SK-N-SH treated with all-trans-retinoic acid at 6 μM for 48 hours (cell line): ENCODE measurements around the gene MAP3K7CL.

Experiments
- ATAC-seq: fragments of 200-7000 bp; cut with Tn5 transposase; 3 replicates; pipeline ENCODE4 v1.9.1; 2020; ENCODE audit warnings: mild to moderate bottlenecking, moderate library complexity
- ARNTL ChIP-seq: fragments of 450-650 bp; formaldehyde crosslinking; IDR thresholded peaks from 2 replicates; pipeline ENCODE4 v1.5.0; 2020; ENCODE audit warnings: low read depth, mild to moderate bottlenecking, moderate library complexity, borderline replicate concordance
- BACH2 ChIP-seq: fragments of 250-450 bp; sonication (Bioruptor Pico); IDR thresholded peaks from 2 replicates; pipeline ENCODE4 v1.9.0; 2021; ENCODE audit warnings: mild to moderate bottlenecking, borderline replicate concordance
- CSDC2 ChIP-seq: fragments of 250-450 bp; sonication (Bioruptor Pico); IDR thresholded peaks from 2 replicates; pipeline ENCODE4 v1.5.0; 2020; ENCODE audit warnings: mild to moderate bottlenecking, moderate library complexity
- ESRRG ChIP-seq: fragments of 250-450 bp; sonication (Bioruptor Pico); IDR thresholded peaks from 2 replicates; pipeline ENCODE4 v1.6.1; 2021; ENCODE audit warnings: mild to moderate bottlenecking
- GLIS3 ChIP-seq: fragments of 250-450 bp; sonication (Bioruptor Pico); IDR thresholded peaks from 2 replicates; pipeline ENCODE4 v1.5.0; 2020; ENCODE audit warnings: mild to moderate bottlenecking, moderate library complexity
- ISL1 ChIP-seq: fragments of 250-450 bp; sonication (Bioruptor Pico); IDR thresholded peaks from 2 replicates; pipeline ENCODE4 v2.1.2; 2022; ENCODE audit warnings: mild to moderate bottlenecking, moderate library complexity
- OSR1 ChIP-seq: fragments of 250-450 bp; sonication (Bioruptor Pico); IDR thresholded peaks from 2 replicates; pipeline ENCODE4 v1.8.0; 2022; ENCODE audit warnings: moderate library complexity, mild to moderate bottlenecking, inconsistent platforms
- PATZ1 ChIP-seq: fragments of 250-450 bp; sonication (Bioruptor Pico); IDR thresholded peaks from 2 replicates; pipeline ENCODE4 v1.8.0; 2020; ENCODE audit warnings: mild to moderate bottlenecking, moderate library complexity, borderline replicate concordance
- POU6F1 ChIP-seq: fragments of 250-450 bp; sonication (Bioruptor Pico); IDR thresholded peaks from 2 replicates; pipeline ENCODE4 v1.8.0; 2021; ENCODE audit warnings: low read depth, mild to moderate bottlenecking, moderate library complexity, borderline replicate concordance
- RARB ChIP-seq: fragments of 250-450 bp; sonication (Bioruptor Pico); IDR thresholded peaks from 2 replicates; pipeline ENCODE4 v1.8.0; 2021; ENCODE audit warnings: mild to moderate bottlenecking, moderate library complexity
- SNAI2 ChIP-seq: fragments of 250-450 bp; sonication (Bioruptor Pico); IDR thresholded peaks from 2 replicates; pipeline ENCODE4 v1.5.0; 2020; ENCODE audit warnings: mild to moderate bottlenecking, moderate library complexity
- TCF4 ChIP-seq: fragments of 250-450 bp; sonication (Bioruptor Pico); IDR thresholded peaks from 2 replicates; pipeline ENCODE4 v1.8.0; 2021; ENCODE audit warnings: mild to moderate bottlenecking, moderate library complexity, borderline replicate concordance
- TOX ChIP-seq: fragments of 250-450 bp; sonication (Bioruptor Pico); IDR thresholded peaks from 2 replicates; pipeline ENCODE4 v1.8.0; 2021; ENCODE audit warnings: mild to moderate bottlenecking, moderate library complexity, borderline replicate concordance
- ZC3H10 ChIP-seq: fragments of 250-450 bp; sonication (Bioruptor Pico); IDR thresholded peaks from 2 replicates; pipeline ENCODE4 v1.5.1; 2021; ENCODE audit warnings: mild to moderate bottlenecking, moderate library complexity
- ZFP3 ChIP-seq: fragments of 250-450 bp; sonication (Bioruptor Pico); IDR thresholded peaks from 2 replicates; pipeline ENCODE4 v1.5.0; 2020; ENCODE audit warnings: mild to moderate bottlenecking, moderate library complexity
- ZFP30 ChIP-seq: fragments of 450-650 bp; formaldehyde crosslinking; IDR thresholded peaks from 2 replicates; pipeline ENCODE4 v1.5.0; 2022; ENCODE audit warnings: mild to moderate bottlenecking, moderate library complexity
- ZNF565 ChIP-seq: fragments of 450-650 bp; formaldehyde crosslinking; conservative IDR thresholded peaks from 2 replicates; pipeline ENCODE4 v1.5.0; 2020; ENCODE audit warnings: low read depth, mild to moderate bottlenecking, moderate library complexity
- ZNF70 ChIP-seq: fragments of 450-650 bp; formaldehyde crosslinking; IDR thresholded peaks from 2 replicates; pipeline ENCODE4 v1.5.0; 2020; ENCODE audit warnings: mild to moderate bottlenecking, moderate library complexity
- ZNF8 ChIP-seq: fragments of 450-650 bp; formaldehyde crosslinking; IDR thresholded peaks from 2 replicates; pipeline ENCODE4 v1.5.0; 2020; ENCODE audit warnings: mild to moderate bottlenecking, moderate library complexity
- TF ChIP-seq, protein P1 (sequence below): fragments of 250-450 bp; sonication (Bioruptor Pico); IDR thresholded peaks from 2 replicates; pipeline ENCODE4 v1.5.1; 2020; ENCODE audit warnings: low read depth, mild to moderate bottlenecking, moderate library complexity
- TF ChIP-seq, protein P2 (sequence below): fragments of 250-450 bp; sonication (Bioruptor Pico); IDR thresholded peaks from 2 replicates; pipeline ENCODE4 v1.5.0; 2020; ENCODE audit warnings: mild to moderate bottlenecking, moderate library complexity

MAP3K7CL gene

GRCh38 chr21:29125191-29125590 is 5.3 kb upstream of the MAP3K7CL start:
- TF ChIP-seq PATZ1 (CRISPR knock-in tag), result no peak
- TF ChIP-seq BACH2 (CRISPR knock-in tag), result no peak
- TF ChIP-seq ESRRG (CRISPR knock-in tag), result no peak
- no peak for TF ChIP-seq ZFP30 (CRISPR knock-in tag)
- TF ChIP-seq CSDC2, result no peak
- no peak for TF ChIP-seq TCF4 (CRISPR knock-in tag)

GRCh38 chr21:29125979-29126378 is 4.5 kb upstream of the MAP3K7CL start:
- no peak for ATAC-seq

More at GRCh38 chr21:29125191-29125590, 5.3 kb upstream of the MAP3K7CL start:
- ATAC-seq, result no peak

DNA sequence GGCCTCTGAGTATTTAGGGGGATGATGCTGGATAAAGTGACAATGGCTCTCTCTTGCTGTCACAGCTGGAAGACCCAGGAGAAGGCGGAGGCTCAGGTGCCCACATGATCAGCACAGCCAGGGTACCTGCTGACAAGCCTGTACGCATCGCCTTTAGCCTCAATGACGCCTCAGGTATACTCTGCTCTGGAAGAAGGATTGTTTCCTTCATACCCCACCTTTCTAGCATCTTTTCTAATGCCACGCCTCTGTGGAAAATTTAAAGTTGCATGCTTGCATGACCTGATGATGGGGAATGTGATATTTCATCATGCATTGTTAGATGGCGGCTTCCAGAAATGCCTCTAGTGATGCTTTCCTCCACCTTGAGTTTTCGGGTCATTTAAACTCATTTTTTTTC is 2.8 kb downstream of the MAP3K7CL start:
- no peak for ATAC-seq
- no peak for TF ChIP-seq POU6F1
- no peak for TF ChIP-seq ZFP3
- TF ChIP-seq OSR1 (CRISPR knock-in tag), result no peak
- no peak for TF ChIP-seq SNAI2 (CRISPR knock-in tag)
- TF ChIP-seq ISL1 (CRISPR knock-in tag), result no peak
- TF ChIP-seq, protein P1, sequence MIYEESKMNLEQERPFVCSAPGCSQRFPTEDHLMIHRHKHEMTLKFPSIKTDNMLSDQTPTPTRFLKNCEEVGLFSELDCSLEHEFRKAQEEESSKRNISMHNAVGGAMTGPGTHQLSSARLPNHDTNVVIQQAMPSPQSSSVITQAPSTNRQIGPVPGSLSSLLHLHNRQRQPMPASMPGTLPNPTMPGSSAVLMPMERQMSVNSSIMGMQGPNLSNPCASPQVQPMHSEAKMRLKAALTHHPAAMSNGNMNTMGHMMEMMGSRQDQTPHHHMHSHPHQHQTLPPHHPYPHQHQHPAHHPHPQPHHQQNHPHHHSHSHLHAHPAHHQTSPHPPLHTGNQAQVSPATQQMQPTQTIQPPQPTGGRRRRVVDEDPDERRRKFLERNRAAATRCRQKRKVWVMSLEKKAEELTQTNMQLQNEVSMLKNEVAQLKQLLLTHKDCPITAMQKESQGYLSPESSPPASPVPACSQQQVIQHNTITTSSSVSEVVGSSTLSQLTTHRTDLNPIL (CRISPR knock-in tag), result no peak
- no peak for TF ChIP-seq PATZ1 (CRISPR knock-in tag)
- TF ChIP-seq RARB (CRISPR knock-in tag), result no peak
- no peak for TF ChIP-seq ZNF70 (CRISPR knock-in tag)
- no peak for TF ChIP-seq TCF4 (CRISPR knock-in tag)
- no peak for TF ChIP-seq CSDC2
- TF ChIP-seq ZC3H10, result no peak
- TF ChIP-seq BACH2 (CRISPR knock-in tag), result no peak
- TF ChIP-seq, all 23 proteins: peak for 0

More at GRCh38 chr21:29125979-29126378, 4.5 kb upstream of the MAP3K7CL start:
- no peak for TF ChIP-seq ZNF70 (CRISPR knock-in tag)
- TF ChIP-seq CSDC2, result no peak
- TF ChIP-seq ZNF8, result no peak
- TF ChIP-seq OSR1 (CRISPR knock-in tag), result no peak
- TF ChIP-seq ZC3H10, result no peak
- TF ChIP-seq TOX (CRISPR knock-in tag), result no peak
- TF ChIP-seq ARNTL (CRISPR knock-in tag), result no peak
- TF ChIP-seq BACH2 (CRISPR knock-in tag), result no peak
- no peak for TF ChIP-seq ISL1 (CRISPR knock-in tag)
- no peak for TF ChIP-seq ZFP3
- TF ChIP-seq ZFP30 (CRISPR knock-in tag), result no peak

- no peak for ATAC-seq
- TF ChIP-seq, protein P1 (CRISPR knock-in tag), result no peak
- TF ChIP-seq ZC3H10, result no peak
- TF ChIP-seq PATZ1 (CRISPR knock-in tag), result no peak
- TF ChIP-seq GLIS3 (CRISPR knock-in tag), result no peak
- no peak for TF ChIP-seq ISL1 (CRISPR knock-in tag)
- no peak for TF ChIP-seq RARB (CRISPR knock-in tag)
- TF ChIP-seq POU6F1, result no peak
- TF ChIP-seq, protein P2, sequence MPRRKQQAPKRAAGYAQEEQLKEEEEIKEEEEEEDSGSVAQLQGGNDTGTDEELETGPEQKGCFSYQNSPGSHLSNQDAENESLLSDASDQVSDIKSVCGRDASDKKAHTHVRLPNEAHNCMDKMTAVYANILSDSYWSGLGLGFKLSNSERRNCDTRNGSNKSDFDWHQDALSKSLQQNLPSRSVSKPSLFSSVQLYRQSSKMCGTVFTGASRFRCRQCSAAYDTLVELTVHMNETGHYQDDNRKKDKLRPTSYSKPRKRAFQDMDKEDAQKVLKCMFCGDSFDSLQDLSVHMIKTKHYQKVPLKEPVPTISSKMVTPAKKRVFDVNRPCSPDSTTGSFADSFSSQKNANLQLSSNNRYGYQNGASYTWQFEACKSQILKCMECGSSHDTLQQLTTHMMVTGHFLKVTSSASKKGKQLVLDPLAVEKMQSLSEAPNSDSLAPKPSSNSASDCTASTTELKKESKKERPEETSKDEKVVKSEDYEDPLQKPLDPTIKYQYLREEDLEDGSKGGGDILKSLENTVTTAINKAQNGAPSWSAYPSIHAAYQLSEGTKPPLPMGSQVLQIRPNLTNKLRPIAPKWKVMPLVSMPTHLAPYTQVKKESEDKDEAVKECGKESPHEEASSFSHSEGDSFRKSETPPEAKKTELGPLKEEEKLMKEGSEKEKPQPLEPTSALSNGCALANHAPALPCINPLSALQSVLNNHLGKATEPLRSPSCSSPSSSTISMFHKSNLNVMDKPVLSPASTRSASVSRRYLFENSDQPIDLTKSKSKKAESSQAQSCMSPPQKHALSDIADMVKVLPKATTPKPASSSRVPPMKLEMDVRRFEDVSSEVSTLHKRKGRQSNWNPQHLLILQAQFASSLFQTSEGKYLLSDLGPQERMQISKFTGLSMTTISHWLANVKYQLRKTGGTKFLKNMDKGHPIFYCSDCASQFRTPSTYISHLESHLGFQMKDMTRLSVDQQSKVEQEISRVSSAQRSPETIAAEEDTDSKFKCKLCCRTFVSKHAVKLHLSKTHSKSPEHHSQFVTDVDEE (CRISPR knock-in tag), result no peak
- TF ChIP-seq ZNF565 (CRISPR knock-in tag), result no peak
- no peak for TF ChIP-seq ZFP30 (CRISPR knock-in tag)
- TF ChIP-seq SNAI2 (CRISPR knock-in tag), result no peak
Measured at GRCh38 chr21:29133796-29134195, 3.4 kb downstream of the MAP3K7CL start.
